GM23338 (cell line): ENCODE measurements around the gene TCF12.

Experiments used
- CREB1 ChIP-seq: fragments of 250-450 bp; sonication (Bioruptor Pico); IDR thresholded peaks from 2 replicates; pipeline ENCODE4 v1.5.0; 2020; ENCODE audit warnings: low read depth, mild to moderate bottlenecking, moderate library complexity
- EZH2 ChIP-seq: fragments of 200-600 bp; sonication (generic); IDR thresholded peaks from one replicate; pipeline ENCODE4 v1.8.0; 2017; ENCODE audit warnings: antibody characterized with exemption, mild to moderate bottlenecking, low read depth; ENCODE audit not compliant: unreplicated experiment
- EZH2phosphoT487 ChIP-seq: fragments of 200-600 bp; sonication (generic); IDR thresholded peaks from one replicate; pipeline ENCODE4 v1.8.1; 2018; ENCODE audit warnings: antibody characterized with exemption; ENCODE audit not compliant: unreplicated experiment
- JUNB ChIP-seq: IDR thresholded peaks from one replicate; pipeline ENCODE4 v1.6.1; 2016; ENCODE audit warnings: antibody characterized with exemption; ENCODE audit not compliant: unreplicated experiment
- POLR2AphosphoS5 ChIP-seq: IDR thresholded peaks from 2 replicates; pipeline ENCODE4 v1.6.1; 2016; ENCODE audit warnings: antibody characterized with exemption, low read depth
- STAT1 ChIP-seq: IDR thresholded peaks from one replicate; pipeline ENCODE4 v1.6.1; 2016; ENCODE audit warnings: antibody characterized with exemption; ENCODE audit not compliant: unreplicated experiment
- ZNF114 ChIP-seq: fragments of 250-450 bp; sonication (Bioruptor Pico); IDR thresholded peaks from 2 replicates; pipeline ENCODE4 v1.5.0; 2020; ENCODE audit warnings: mild to moderate bottlenecking, moderate library complexity
- ZNF331 ChIP-seq: fragments of 250-450 bp; sonication (Bioruptor Pico); IDR thresholded peaks from 2 replicates; pipeline ENCODE4 v1.5.0; 2020; ENCODE audit warnings: low read depth, mild to moderate bottlenecking, moderate library complexity
- TF ChIP-seq, protein P1 (sequence below), 2 experiments: fragments of 200-600 bp in 1 of 2; sonication (generic) in 1 of 2; conservative IDR thresholded peaks; 2 replicates each; pipeline versions ENCODE4 v1.5.1 to v1.6.1; 2016 to 2017; ENCODE audit warnings: antibody characterized with exemption in 2 of 2, low read depth in 2 of 2, mild to moderate bottlenecking in 2 of 2, moderate library complexity in 1 of 2
- TF ChIP-seq, protein P2 (sequence below): IDR thresholded peaks from one replicate; pipeline ENCODE4 v1.6.1; 2018; ENCODE audit warnings: antibody characterized with exemption; ENCODE audit not compliant: unreplicated experiment
- TF ChIP-seq, protein P3 (sequence below): IDR thresholded peaks from 2 replicates; pipeline ENCODE4 v1.6.1; 2016; ENCODE audit warnings: antibody characterized with exemption
- TF ChIP-seq, protein P4 (sequence below): fragments of 250-450 bp; sonication (Bioruptor Pico); IDR thresholded peaks from 2 replicates; pipeline ENCODE4 v1.5.0; 2020; ENCODE audit warnings: mild to moderate bottlenecking, moderate library complexity

DNA sequence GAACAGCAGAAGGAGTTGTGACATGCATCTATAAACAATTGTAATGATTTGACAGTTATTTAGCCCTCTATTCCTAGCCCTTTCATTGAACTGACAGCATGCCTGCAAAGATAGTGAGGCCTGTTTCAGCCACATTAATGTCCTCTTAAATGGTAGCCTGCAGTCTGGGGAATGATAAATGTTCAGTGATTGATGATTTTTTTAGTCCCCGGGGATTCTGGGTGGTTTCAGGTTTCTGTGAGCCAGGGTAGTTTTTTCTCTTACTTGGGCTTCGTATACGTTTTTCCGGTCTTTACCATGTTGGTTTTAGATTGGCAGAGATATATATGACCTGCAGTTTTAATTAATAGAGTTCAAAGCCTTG, 172.0 kb downstream of the TCF12 start:
- TF ChIP-seq EZH2, result no peak
- TF ChIP-seq, protein P1, sequence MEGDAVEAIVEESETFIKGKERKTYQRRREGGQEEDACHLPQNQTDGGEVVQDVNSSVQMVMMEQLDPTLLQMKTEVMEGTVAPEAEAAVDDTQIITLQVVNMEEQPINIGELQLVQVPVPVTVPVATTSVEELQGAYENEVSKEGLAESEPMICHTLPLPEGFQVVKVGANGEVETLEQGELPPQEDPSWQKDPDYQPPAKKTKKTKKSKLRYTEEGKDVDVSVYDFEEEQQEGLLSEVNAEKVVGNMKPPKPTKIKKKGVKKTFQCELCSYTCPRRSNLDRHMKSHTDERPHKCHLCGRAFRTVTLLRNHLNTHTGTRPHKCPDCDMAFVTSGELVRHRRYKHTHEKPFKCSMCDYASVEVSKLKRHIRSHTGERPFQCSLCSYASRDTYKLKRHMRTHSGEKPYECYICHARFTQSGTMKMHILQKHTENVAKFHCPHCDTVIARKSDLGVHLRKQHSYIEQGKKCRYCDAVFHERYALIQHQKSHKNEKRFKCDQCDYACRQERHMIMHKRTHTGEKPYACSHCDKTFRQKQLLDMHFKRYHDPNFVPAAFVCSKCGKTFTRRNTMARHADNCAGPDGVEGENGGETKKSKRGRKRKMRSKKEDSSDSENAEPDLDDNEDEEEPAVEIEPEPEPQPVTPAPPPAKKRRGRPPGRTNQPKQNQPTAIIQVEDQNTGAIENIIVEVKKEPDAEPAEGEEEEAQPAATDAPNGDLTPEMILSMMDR (conservative IDR thresholded peaks at IDR 0.05; ENCODE audit: low read depth in 2 of 2), result no peak
- TF ChIP-seq, protein P2, sequence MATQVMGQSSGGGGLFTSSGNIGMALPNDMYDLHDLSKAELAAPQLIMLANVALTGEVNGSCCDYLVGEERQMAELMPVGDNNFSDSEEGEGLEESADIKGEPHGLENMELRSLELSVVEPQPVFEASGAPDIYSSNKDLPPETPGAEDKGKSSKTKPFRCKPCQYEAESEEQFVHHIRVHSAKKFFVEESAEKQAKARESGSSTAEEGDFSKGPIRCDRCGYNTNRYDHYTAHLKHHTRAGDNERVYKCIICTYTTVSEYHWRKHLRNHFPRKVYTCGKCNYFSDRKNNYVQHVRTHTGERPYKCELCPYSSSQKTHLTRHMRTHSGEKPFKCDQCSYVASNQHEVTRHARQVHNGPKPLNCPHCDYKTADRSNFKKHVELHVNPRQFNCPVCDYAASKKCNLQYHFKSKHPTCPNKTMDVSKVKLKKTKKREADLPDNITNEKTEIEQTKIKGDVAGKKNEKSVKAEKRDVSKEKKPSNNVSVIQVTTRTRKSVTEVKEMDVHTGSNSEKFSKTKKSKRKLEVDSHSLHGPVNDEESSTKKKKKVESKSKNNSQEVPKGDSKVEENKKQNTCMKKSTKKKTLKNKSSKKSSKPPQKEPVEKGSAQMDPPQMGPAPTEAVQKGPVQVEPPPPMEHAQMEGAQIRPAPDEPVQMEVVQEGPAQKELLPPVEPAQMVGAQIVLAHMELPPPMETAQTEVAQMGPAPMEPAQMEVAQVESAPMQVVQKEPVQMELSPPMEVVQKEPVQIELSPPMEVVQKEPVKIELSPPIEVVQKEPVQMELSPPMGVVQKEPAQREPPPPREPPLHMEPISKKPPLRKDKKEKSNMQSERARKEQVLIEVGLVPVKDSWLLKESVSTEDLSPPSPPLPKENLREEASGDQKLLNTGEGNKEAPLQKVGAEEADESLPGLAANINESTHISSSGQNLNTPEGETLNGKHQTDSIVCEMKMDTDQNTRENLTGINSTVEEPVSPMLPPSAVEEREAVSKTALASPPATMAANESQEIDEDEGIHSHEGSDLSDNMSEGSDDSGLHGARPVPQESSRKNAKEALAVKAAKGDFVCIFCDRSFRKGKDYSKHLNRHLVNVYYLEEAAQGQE, result no peak
- TF ChIP-seq POLR2AphosphoS5, result no peak
- TF ChIP-seq, protein P3, sequence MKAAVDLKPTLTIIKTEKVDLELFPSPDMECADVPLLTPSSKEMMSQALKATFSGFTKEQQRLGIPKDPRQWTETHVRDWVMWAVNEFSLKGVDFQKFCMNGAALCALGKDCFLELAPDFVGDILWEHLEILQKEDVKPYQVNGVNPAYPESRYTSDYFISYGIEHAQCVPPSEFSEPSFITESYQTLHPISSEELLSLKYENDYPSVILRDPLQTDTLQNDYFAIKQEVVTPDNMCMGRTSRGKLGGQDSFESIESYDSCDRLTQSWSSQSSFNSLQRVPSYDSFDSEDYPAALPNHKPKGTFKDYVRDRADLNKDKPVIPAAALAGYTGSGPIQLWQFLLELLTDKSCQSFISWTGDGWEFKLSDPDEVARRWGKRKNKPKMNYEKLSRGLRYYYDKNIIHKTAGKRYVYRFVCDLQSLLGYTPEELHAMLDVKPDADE, result no peak
- TF ChIP-seq JUNB, result no peak
- TF ChIP-seq EZH2phosphoT487, result no peak
- TF ChIP-seq STAT1, result no peak
- TF ChIP-seq ZNF114 (CRISPR knock-in tag), result no peak
- no peak for TF ChIP-seq CREB1 (CRISPR knock-in tag)
- TF ChIP-seq ZNF331 (CRISPR knock-in tag), result no peak
- TF ChIP-seq, protein P4, sequence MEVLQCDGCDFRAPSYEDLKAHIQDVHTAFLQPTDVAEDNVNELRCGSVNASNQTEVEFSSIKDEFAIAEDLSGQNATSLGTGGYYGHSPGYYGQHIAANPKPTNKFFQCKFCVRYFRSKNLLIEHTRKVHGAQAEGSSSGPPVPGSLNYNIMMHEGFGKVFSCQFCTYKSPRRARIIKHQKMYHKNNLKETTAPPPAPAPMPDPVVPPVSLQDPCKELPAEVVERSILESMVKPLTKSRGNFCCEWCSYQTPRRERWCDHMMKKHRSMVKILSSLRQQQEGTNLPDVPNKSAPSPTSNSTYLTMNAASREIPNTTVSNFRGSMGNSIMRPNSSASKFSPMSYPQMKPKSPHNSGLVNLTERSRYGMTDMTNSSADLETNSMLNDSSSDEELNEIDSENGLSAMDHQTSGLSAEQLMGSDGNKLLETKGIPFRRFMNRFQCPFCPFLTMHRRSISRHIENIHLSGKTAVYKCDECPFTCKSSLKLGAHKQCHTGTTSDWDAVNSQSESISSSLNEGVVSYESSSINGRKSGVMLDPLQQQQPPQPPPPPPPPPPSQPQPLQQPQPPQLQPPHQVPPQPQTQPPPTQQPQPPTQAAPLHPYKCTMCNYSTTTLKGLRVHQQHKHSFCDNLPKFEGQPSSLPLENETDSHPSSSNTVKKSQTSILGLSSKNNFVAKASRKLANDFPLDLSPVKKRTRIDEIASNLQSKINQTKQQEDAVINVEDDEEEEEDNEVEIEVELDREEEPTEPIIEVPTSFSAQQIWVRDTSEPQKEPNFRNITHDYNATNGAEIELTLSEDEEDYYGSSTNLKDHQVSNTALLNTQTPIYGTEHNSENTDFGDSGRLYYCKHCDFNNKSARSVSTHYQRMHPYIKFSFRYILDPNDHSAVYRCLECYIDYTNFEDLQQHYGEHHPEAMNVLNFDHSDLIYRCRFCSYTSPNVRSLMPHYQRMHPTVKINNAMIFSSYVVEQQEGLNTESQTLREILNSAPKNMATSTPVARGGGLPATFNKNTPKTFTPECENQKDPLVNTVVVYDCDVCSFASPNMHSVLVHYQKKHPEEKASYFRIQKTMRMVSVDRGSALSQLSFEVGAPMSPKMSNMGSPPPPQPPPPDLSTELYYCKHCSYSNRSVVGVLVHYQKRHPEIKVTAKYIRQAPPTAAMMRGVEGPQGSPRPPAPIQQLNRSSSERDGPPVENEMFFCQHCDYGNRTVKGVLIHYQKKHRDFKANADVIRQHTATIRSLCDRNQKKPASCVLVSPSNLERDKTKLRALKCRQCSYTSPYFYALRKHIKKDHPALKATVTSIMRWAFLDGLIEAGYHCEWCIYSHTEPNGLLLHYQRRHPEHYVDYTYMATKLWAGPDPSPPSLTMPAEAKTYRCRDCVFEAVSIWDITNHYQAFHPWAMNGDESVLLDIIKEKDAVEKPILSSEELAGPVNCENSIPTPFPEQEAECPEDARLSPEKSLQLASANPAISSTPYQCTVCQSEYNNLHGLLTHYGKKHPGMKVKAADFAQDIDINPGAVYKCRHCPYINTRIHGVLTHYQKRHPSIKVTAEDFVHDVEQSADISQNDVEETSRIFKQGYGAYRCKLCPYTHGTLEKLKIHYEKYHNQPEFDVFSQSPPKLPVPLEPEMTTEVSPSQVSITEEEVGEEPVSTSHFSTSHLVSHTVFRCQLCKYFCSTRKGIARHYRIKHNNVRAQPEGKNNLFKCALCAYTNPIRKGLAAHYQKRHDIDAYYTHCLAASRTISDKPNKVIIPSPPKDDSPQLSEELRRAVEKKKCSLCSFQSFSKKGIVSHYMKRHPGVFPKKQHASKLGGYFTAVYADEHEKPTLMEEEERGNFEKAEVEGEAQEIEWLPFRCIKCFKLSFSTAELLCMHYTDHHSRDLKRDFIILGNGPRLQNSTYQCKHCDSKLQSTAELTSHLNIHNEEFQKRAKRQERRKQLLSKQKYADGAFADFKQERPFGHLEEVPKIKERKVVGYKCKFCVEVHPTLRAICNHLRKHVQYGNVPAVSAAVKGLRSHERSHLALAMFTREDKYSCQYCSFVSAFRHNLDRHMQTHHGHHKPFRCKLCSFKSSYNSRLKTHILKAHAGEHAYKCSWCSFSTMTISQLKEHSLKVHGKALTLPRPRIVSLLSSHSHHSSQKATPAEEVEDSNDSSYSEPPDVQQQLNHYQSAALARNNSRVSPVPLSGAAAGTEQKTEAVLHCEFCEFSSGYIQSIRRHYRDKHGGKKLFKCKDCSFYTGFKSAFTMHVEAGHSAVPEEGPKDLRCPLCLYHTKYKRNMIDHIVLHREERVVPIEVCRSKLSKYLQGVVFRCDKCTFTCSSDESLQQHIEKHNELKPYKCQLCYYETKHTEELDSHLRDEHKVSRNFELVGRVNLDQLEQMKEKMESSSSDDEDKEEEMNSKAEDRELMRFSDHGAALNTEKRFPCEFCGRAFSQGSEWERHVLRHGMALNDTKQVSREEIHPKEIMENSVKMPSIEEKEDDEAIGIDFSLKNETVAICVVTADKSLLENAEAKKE (CRISPR knock-in tag), result no peak
